CD4-positive, alpha-beta memory T cell (primary cell): ENCODE data around the gene COG7. TPM values are rescaled to one million over a fixed set of nuclear protein-coding genes. Genes with fewer than 3 reads are reported as not detected.

Source experiments
- CTCF ChIA-PET: fragments of 350-600 bp; sonication (Branson Sonifier 250); formaldehyde crosslinking; loops from one replicate; lab custom pipeline; 2021; ENCODE audit warnings: inconsistent platforms; ENCODE audit not compliant: partially characterized antibody; lab: Charles Lee
- POLR2A ChIA-PET: fragments of 350-600 bp; sonication (Branson Sonifier 250); formaldehyde crosslinking; loops from one replicate; lab custom pipeline; 2021; ENCODE audit not compliant: partially characterized antibody; lab: Charles Lee
- DNase-seq, 5 donors: peaks; one replicate each; pipeline versions ENCODE4 v3.0.0 to v3.0.0-alpha.2; 2020 to 2022; ENCODE audit warnings: mixed read lengths in 1 of 5
- H3K27ac ChIP-seq: one replicate; pipeline ENCODE4 v1.7.0; 2013; ENCODE audit warnings: low read depth, low read length
- H3K27me3 ChIP-seq: 2 replicates; pipeline ENCODE4 v1.7.0; 2013; ENCODE audit warnings: mild to moderate bottlenecking, low read length, moderate library complexity; ENCODE audit not compliant: insufficient read depth
- H3K36me3 ChIP-seq: 2 replicates; pipeline ENCODE4 v1.7.0; 2013; ENCODE audit warnings: mild to moderate bottlenecking, low read length, moderate library complexity; ENCODE audit not compliant: insufficient read depth
- H3K4me1 ChIP-seq: 2 replicates; pipeline ENCODE4 v1.7.0; 2013; ENCODE audit warnings: mild to moderate bottlenecking, low read length, moderate library complexity; ENCODE audit not compliant: insufficient read depth
- H3K4me3 ChIP-seq, 2 donors: one replicate each; pipeline ENCODE4 v1.7.0; 2013; ENCODE audit warnings: low read length in 2 of 2, mild to moderate bottlenecking in 1 of 2
- H3K9me3 ChIP-seq, 2 donors: one replicate each; pipeline ENCODE4 v1.7.0; 2013; ENCODE audit warnings: low read length in 2 of 2, control low read depth in 1 of 2; ENCODE audit not compliant: control insufficient read depth in 1 of 2
- H3K27ac Mint-ChIP-seq, 7 donors: one replicate each; pipeline ENCODE4 v1.8.0; 2020 to 2021; ENCODE audit warnings: mixed read lengths in 7 of 7, mild to moderate bottlenecking in 6 of 7, inconsistent platforms in 3 of 7, moderate library complexity in 3 of 7
- H3K27me3 Mint-ChIP-seq, 2 donors: one replicate each; pipeline ENCODE4 v1.8.0; 2020 to 2021; ENCODE audit warnings: mixed read lengths in 2 of 2
- H3K36me3 Mint-ChIP-seq, 2 donors: one replicate each; pipeline ENCODE4 v1.8.0; 2020 to 2021; ENCODE audit warnings: mixed read lengths in 2 of 2, inconsistent platforms in 1 of 2, mild to moderate bottlenecking in 1 of 2
- H3K4me1 Mint-ChIP-seq, 4 donors: one replicate each; pipeline ENCODE4 v1.8.0; 2020 to 2021; ENCODE audit warnings: mixed read lengths in 4 of 4, mild to moderate bottlenecking in 1 of 4
- H3K4me3 Mint-ChIP-seq, 8 donors: one replicate each; pipeline ENCODE4 v1.8.0; 2020 to 2021; ENCODE audit warnings: mixed read lengths in 8 of 8, mild to moderate bottlenecking in 7 of 8, moderate library complexity in 6 of 8, inconsistent platforms in 3 of 8
- H3K9me3 Mint-ChIP-seq, 8 donors: one replicate each; pipeline ENCODE4 v1.8.0; 2020 to 2021; ENCODE audit warnings: mixed read lengths in 8 of 8, mild to moderate bottlenecking in 5 of 8, inconsistent platforms in 3 of 8, moderate library complexity in 1 of 8
- intact Hi-C: fragments of 100-400 bp; cut with micrococcal nuclease; formaldehyde crosslinking; loops from one replicate; pipeline ENCODE4 v1.15.1; 2023
- polyA plus RNA-seq, 2 donors: library from polyadenylated mRNA; unstranded; fragments of 300-500 nt; fragmentation: Illumina TruSeq; gene quantifications; one replicate each; pipeline ENCODE4 v1.2.3, GENCODE V29; 2021
- total RNA-seq, 2 experiments: library from RNA; stranded (reverse); gene quantifications; one replicate each; pipeline ENCODE4 v1.2.3, GENCODE V29; 2021

Gene COG7
- total and polyA plus RNA-seq, 4 experiments from 2014 or later: 11.4 to 24.7 (median 16.3) TPM

- CTCF ChIA-PET: interaction anchor here (4.4 kb wide), 1 partner anchor 44 kb away, joined by 17 read pairs; no protein-coding TSS in a partner anchor
- Histone ChIP-seq H3K27me3 (no peaks in the 10 kb centered on the region), H3K27ac (no peak overlapping the region), H3K9me3 (no peaks in the 10 kb centered on the region), H3K4me1 (peaks cover 6% of the 10 kb centered on the region), H3K36me3 (peaks cover 73% of the 10 kb centered on the region), H3K4me3 (no peak overlapping the region)
- Mint-ChIP-seq H3K27me3 (no peaks in the 10 kb centered on the region), H3K27ac (peak overlapping the region in 4 of 7 donors; percentile 24 to 90 (median 42)), H3K36me3 (peaks cover 49 to 78% of the 10 kb centered on the region in 2 donors), H3K9me3 (no peaks in the 10 kb centered on the region), H3K4me3 (no peak overlapping the region), H3K4me1 (peaks cover 0 to 11% (median 3%) of the 10 kb centered on the region in 4 donors)
- POLR2A ChIA-PET: no interaction called here
- intact Hi-C loops: no loop called here
- DNase-seq: no peak
These were observed 26.1 kb upstream of the COG7 start for GRCh38 chr16:23479138-23479537.

DNA sequence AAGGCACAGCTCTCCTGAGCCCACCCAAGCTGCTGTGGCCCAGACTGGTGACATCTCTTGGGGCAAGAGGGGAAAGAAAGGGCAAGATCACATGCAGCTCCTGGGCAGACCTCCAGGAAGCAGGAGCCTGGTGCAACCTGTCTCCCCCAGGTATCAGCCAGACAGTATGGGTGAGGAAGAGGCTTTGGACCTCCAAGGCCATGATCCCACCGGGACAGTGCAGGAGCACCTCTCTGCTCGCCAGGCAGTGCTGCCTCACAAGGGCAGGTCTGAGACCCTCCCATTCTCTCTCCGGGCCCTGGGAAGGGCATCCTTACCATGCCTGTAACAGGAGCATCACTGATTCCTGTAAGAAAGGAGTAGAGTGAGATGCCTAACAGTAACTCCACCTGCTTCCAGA lies 25.6 kb upstream of the COG7 start:
- CTCF ChIA-PET: interaction anchor here (4.4 kb wide), 1 partner anchor 43 kb away, joined by 17 read pairs; no protein-coding TSS in a partner anchor

DNA sequence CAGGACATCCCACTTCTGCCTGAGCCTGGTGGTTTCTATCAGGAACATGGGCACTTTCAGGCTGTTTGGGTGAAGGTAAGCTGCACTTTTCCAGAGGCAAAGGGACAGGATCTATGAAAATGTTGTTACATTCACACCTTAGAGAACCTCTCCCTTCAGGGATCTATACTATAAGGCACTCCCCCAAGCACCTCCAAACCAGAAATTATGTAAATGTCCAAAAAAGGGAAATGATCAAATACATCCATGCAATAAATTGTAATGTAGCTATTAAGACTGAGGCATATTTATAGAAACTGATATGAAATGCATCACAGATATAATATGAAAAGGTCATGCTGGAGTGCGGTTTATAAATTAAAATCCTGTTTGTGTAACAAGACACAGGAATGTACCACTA lies 23.3 kb upstream of the COG7 start:
- ChIA-PET POLR2A (no interaction called here), CTCF (no interaction called here)
- Histone ChIP-seq H3K27me3 (no peaks in the 10 kb centered on the region), H3K9me3 (no peaks in the 10 kb centered on the region), H3K27ac (no peak overlapping the region), H3K36me3 (peaks cover 59% of the 10 kb centered on the region), H3K4me1 (no peaks in the 10 kb centered on the region), H3K4me3 (no peak overlapping the region)
- Mint-ChIP-seq H3K27ac (peak overlapping the region in 1 of 7 donors; percentile 41), H3K27me3 (no peaks in the 10 kb centered on the region), H3K36me3 (peaks cover 35 to 66% of the 10 kb centered on the region in 2 donors), H3K9me3 (no peaks in the 10 kb centered on the region), H3K4me3 (no peak overlapping the region), H3K4me1 (no peaks in the 10 kb centered on the region)
- DNase-seq: no peak
- intact Hi-C loops: no loop called here

More for the DNA sequence above, 25.6 kb upstream of the COG7 start:
- peaks cover 6% of the 10 kb centered on the region for H3K4me1 ChIP-seq
- peaks cover 73% of the 10 kb centered on the region for H3K36me3 ChIP-seq
- H3K9me3 Mint-ChIP-seq: no peaks in the 10 kb centered on the region
- H3K36me3 Mint-ChIP-seq: peaks cover 53 to 82% of the 10 kb centered on the region in 2 donors
- H3K4me1 Mint-ChIP-seq: peaks cover 0 to 11% (median 3%) of the 10 kb centered on the region in 4 donors
- intact Hi-C loops: no loop called here
- no peaks in the 10 kb centered on the region for H3K27me3 ChIP-seq
- DNase-seq: no peak
- POLR2A ChIA-PET: no interaction called here
- no peak overlapping the region for H3K4me3 Mint-ChIP-seq
- no peak overlapping the region for H3K4me3 ChIP-seq
- no peak overlapping the region for H3K27ac ChIP-seq
- no peaks in the 10 kb centered on the region for H3K9me3 ChIP-seq
- H3K27ac Mint-ChIP-seq: peak overlapping the region in 4 of 7 donors; percentile 29 to 90 (median 58)
- no peaks in the 10 kb centered on the region for H3K27me3 Mint-ChIP-seq

- Mint-ChIP-seq H3K27ac (peak overlapping the region in 2 of 7 donors; percentile 6 to 46), H3K4me1 (no peaks in the 10 kb centered on the region), H3K4me3 (no peak overlapping the region), H3K36me3 (peaks cover 42 to 59% of the 10 kb centered on the region in 2 donors), H3K9me3 (no peaks in the 10 kb centered on the region), H3K27me3 (no peaks in the 10 kb centered on the region)
- intact Hi-C loops: no loop called here
- Histone ChIP-seq H3K27ac (no peak overlapping the region), H3K36me3 (peaks cover 45% of the 10 kb centered on the region), H3K9me3 (no peaks in the 10 kb centered on the region), H3K4me3 (no peak overlapping the region), H3K4me1 (no peaks in the 10 kb centered on the region), H3K27me3 (no peaks in the 10 kb centered on the region)
- ChIA-PET CTCF (no interaction called here), POLR2A (no interaction called here)
- no peak for DNase-seq
These were observed 16.8 kb upstream of the COG7 start for GRCh38 chr16:23469814-23470213.

GRCh38 chr16:23466162-23466885 lies 13.3 kb upstream of the COG7 start:
- H3K4me1 Mint-ChIP-seq: peaks cover 0 to 2% (median 0%) of the 10 kb centered on the region in 4 donors
- H3K4me3 Mint-ChIP-seq: no peak overlapping the region
- peaks cover 33% of the 10 kb centered on the region for H3K36me3 ChIP-seq
- no peak overlapping the region for H3K4me3 ChIP-seq
- H3K27ac ChIP-seq: no peak overlapping the region
- DNase-seq: no peak
- no peaks in the 10 kb centered on the region for H3K27me3 Mint-ChIP-seq
- no peaks in the 10 kb centered on the region for H3K9me3 Mint-ChIP-seq
- intact Hi-C loops: no loop called here
- H3K36me3 Mint-ChIP-seq: peaks cover 40 to 56% of the 10 kb centered on the region in 2 donors
- ChIA-PET CTCF (interaction anchor here (1.6 kb wide), 1 partner anchor 13 kb away, joined by 3 read pairs; the partner anchor contains the start of gene COG7), POLR2A (no interaction called here)
- H3K4me1 ChIP-seq: no peaks in the 10 kb centered on the region
- no peaks in the 10 kb centered on the region for H3K9me3 ChIP-seq
- no peaks in the 10 kb centered on the region for H3K27me3 ChIP-seq
- peak overlapping the region in 1 of 7 donors; percentile 8 for H3K27ac Mint-ChIP-seq

- H3K27me3 Mint-ChIP-seq: no peaks in the 10 kb centered on the region
- intact Hi-C loops: no loop called here
- no peak overlapping the region for H3K4me3 Mint-ChIP-seq
- peaks cover 38 to 51% of the 10 kb centered on the region in 2 donors for H3K36me3 Mint-ChIP-seq
- no peaks in the 10 kb centered on the region for H3K9me3 ChIP-seq
- no peak for DNase-seq
- ChIA-PET CTCF (interaction anchor here (1.0 to 2.0 kb wide), 2 partner anchors 29 to 31 kb away, joined by 4 to 5 read pairs; no protein-coding TSS in a partner anchor), POLR2A (no interaction called here)
- no peaks in the 10 kb centered on the region for H3K4me1 ChIP-seq
- peak overlapping the region in 1 of 7 donors; percentile 24 for H3K27ac Mint-ChIP-seq
- peaks cover 28% of the 10 kb centered on the region for H3K36me3 ChIP-seq
- no peaks in the 10 kb centered on the region for H3K27me3 ChIP-seq
- H3K4me3 ChIP-seq: no peak overlapping the region
- no peaks in the 10 kb centered on the region for H3K9me3 Mint-ChIP-seq
- H3K4me1 Mint-ChIP-seq: peaks cover 0 to 2% (median 0%) of the 10 kb centered on the region in 4 donors
- no peak overlapping the region for H3K27ac ChIP-seq
These were observed 12.2 kb upstream of the COG7 start for GRCh38 chr16:23465179-23465578.

- H3K27ac ChIP-seq: no peak overlapping the region
- peaks cover 0 to 2% (median 0%) of the 10 kb centered on the region in 4 donors for H3K4me1 Mint-ChIP-seq
- no peaks in the 10 kb centered on the region for H3K9me3 Mint-ChIP-seq
- H3K27ac Mint-ChIP-seq: peak overlapping the region in 1 of 7 donors; percentile 5
- no peaks in the 10 kb centered on the region for H3K27me3 ChIP-seq
- no peaks in the 10 kb centered on the region for H3K4me1 ChIP-seq
- no peak overlapping the region for H3K4me3 Mint-ChIP-seq
- H3K4me3 ChIP-seq: no peak overlapping the region
- H3K36me3 ChIP-seq: peaks cover 18% of the 10 kb centered on the region
- intact Hi-C loops: no loop called here
- H3K27me3 Mint-ChIP-seq: no peaks in the 10 kb centered on the region
- CTCF ChIA-PET: interaction anchor here (2.0 kb wide), 1 partner anchor 28 kb away, joined by 5 read pairs; no protein-coding TSS in a partner anchor
- H3K36me3 Mint-ChIP-seq: peaks cover 31 to 41% of the 10 kb centered on the region in 2 donors
- DNase-seq: no peak
- POLR2A ChIA-PET: interaction anchor here (0.9 kb wide), 1 partner anchor 11 kb away, joined by 4 read pairs; the partner anchor contains the start of gene COG7
- H3K9me3 ChIP-seq: no peaks in the 10 kb centered on the region
These were observed 11.2 kb upstream of the COG7 start for GRCh38 chr16:23464196-23464595.
